ENCODE results near the gene CCDC92.
A peak's percentile ranks its signal among the peaks of the same experiment; 100 is the strongest.

Gene CCDC92

GRCh38 chr12:123938679-123939480 lies 33.8 kb downstream of the CCDC92 start:
- Histone ChIP-seq H3K79me2 (ENCODE audit: low read length) (no peaks in the 10 kb centered on the region), H3K9me2 (replicated peaks; ENCODE audit: insufficient read depth, low read length) (no peaks in the 10 kb centered on the region), H3F3A (ENCODE audit: insufficient read depth, low read length) (no peaks in the 10 kb centered on the region), H3K4me1 (ENCODE audit: low read length) (no peaks in the 10 kb centered on the region), H3K27ac (ENCODE audit: low read length) (no peak overlapping the region), H3K9ac (ENCODE audit: low read length) (no peak overlapping the region), H2AFZ (ENCODE audit: low read length) (no peak overlapping the region), H4K20me1 (ENCODE audit: insufficient read depth, low read length) (no peaks in the 10 kb centered on the region), H3K4me3 (ENCODE audit: low read length) (no peak overlapping the region), H3K36me3 (replicated peaks; ENCODE audit: insufficient read depth, low read length) (no peaks in the 10 kb centered on the region), H3K9me3 (replicated peaks; ENCODE audit: insufficient read depth, low read length) (no peaks in the 10 kb centered on the region), H3K27me3 (replicated peaks; ENCODE audit: insufficient read depth, low read length) (no peaks in the 10 kb centered on the region), H3K4me2 (ENCODE audit: low read depth, low read length) (no peak overlapping the region)
- no peak for TF ChIP-seq EZH2phosphoT487 (IDR thresholded peaks at IDR 0.05; ENCODE audit: low read length)
- TF ChIP-seq EZH2 (optimal IDR thresholded peaks at IDR 0.05; ENCODE audit: low read depth, low read length), result no peak
- 0 out of 2 replicates have a peak, but pooled peaks have one; percentile 4 for TF ChIP-seq CTCF (IDR thresholded peaks at IDR 0.05; ENCODE audit: low read length)
- DNase-seq, result no peak

- H3K9me3 ChIP-seq (replicated peaks; ENCODE audit: insufficient read depth, low read length), result no peaks in the 10 kb centered on the region
- no peaks in the 10 kb centered on the region for H4K20me1 ChIP-seq (ENCODE audit: insufficient read depth, low read length)
- no peak overlapping the region; the same call in 1 of the 2 replicates for H2AFZ ChIP-seq (ENCODE audit: low read length)
- no peaks in the 10 kb centered on the region for H3F3A ChIP-seq (ENCODE audit: insufficient read depth, low read length)
- H3K9me2 ChIP-seq (replicated peaks; ENCODE audit: insufficient read depth, low read length), result no peaks in the 10 kb centered on the region
- H3K27me3 ChIP-seq (replicated peaks; ENCODE audit: insufficient read depth, low read length), result no peaks in the 10 kb centered on the region
- peak overlapping the region; percentile 22; the same call in 1 of the 2 replicates for H3K27ac ChIP-seq (ENCODE audit: low read length)
- no peaks in the 10 kb centered on the region for H3K4me1 ChIP-seq (ENCODE audit: low read length)
- peak; percentile 50 for DNase-seq
- peak overlapping the region; percentile 52; the same call in 1 of the 2 replicates for H3K4me2 ChIP-seq (ENCODE audit: low read depth, low read length)
- H3K36me3 ChIP-seq (replicated peaks; ENCODE audit: insufficient read depth, low read length), result no peaks in the 10 kb centered on the region
- TF ChIP-seq CTCF (IDR thresholded peaks at IDR 0.05; ENCODE audit: low read length) (no peak), EZH2 (optimal IDR thresholded peaks at IDR 0.05; ENCODE audit: low read depth, low read length) (no peak), EZH2phosphoT487 (IDR thresholded peaks at IDR 0.05; ENCODE audit: low read length) (no peak)
- H3K79me2 ChIP-seq (ENCODE audit: low read length), result no peaks in the 10 kb centered on the region
- no peak overlapping the region for H3K4me3 ChIP-seq (ENCODE audit: low read length)
- no peak overlapping the region for H3K9ac ChIP-seq (ENCODE audit: low read length)
Observed at GRCh38 chr12:123937707-123938591, 34.7 kb downstream of the CCDC92 start.

- no peak for DNase-seq
- peak overlapping the region; percentile 22; the same call in 1 of the 2 replicates for H3K27ac ChIP-seq (ENCODE audit: low read length)
- H3K79me2 ChIP-seq (ENCODE audit: low read length), result no peaks in the 10 kb centered on the region
- H3F3A ChIP-seq (ENCODE audit: insufficient read depth, low read length), result no peaks in the 10 kb centered on the region
- no peaks in the 10 kb centered on the region for H3K36me3 ChIP-seq (replicated peaks; ENCODE audit: insufficient read depth, low read length)
- no peaks in the 10 kb centered on the region for H3K9me3 ChIP-seq (replicated peaks; ENCODE audit: insufficient read depth, low read length)
- H2AFZ ChIP-seq (ENCODE audit: low read length), result no peak overlapping the region
- peak overlapping the region; percentile 52; the same call in 1 of the 2 replicates for H3K4me2 ChIP-seq (ENCODE audit: low read depth, low read length)
- H3K9ac ChIP-seq (ENCODE audit: low read length), result no peak overlapping the region
- TF ChIP-seq EZH2 (optimal IDR thresholded peaks at IDR 0.05; ENCODE audit: low read depth, low read length) (no peak), EZH2phosphoT487 (IDR thresholded peaks at IDR 0.05; ENCODE audit: low read length) (no peak), CTCF (IDR thresholded peaks at IDR 0.05; ENCODE audit: low read length) (no peak)
- no peaks in the 10 kb centered on the region for H3K27me3 ChIP-seq (replicated peaks; ENCODE audit: insufficient read depth, low read length)
- no peaks in the 10 kb centered on the region for H3K4me1 ChIP-seq (ENCODE audit: low read length)
- H4K20me1 ChIP-seq (ENCODE audit: insufficient read depth, low read length), result no peaks in the 10 kb centered on the region
- no peaks in the 10 kb centered on the region for H3K9me2 ChIP-seq (replicated peaks; ENCODE audit: insufficient read depth, low read length)
- H3K4me3 ChIP-seq (ENCODE audit: low read length), result no peak overlapping the region
Observed at GRCh38 chr12:123936956-123937706, 35.5 kb downstream of the CCDC92 start.
